Measurements from ENCODE around the gene EIF5A. TPM values are rescaled to one million over a fixed set of nuclear protein-coding genes. Genes with fewer than 3 reads are reported as not detected.

The EIF5A gene
- total and polyA plus RNA-seq, 9 of the 15 experiments (the other 6 are each of a cell fraction or from before 2014, with no cell fraction given): 22.9 to 1,163 (median 772) TPM

GRCh38 chr17:7326186-7326585 lies 18.8 kb downstream of the EIF5A start:
- Histone ChIP-seq H3K4me3 (no peak overlapping the region), H4K20me1 (replicated peaks; ENCODE audit: control insufficient read depth, insufficient read depth, low read length) (no peaks in the 10 kb centered on the region), H3K27ac (ENCODE audit: extremely low read depth, low read depth, low read length) (no peak overlapping the region), H3K79me2 (ENCODE audit: control insufficient read depth, insufficient read depth, low read length) (peaks cover 16% of the 10 kb centered on the region), H3K9me1 (ENCODE audit: control insufficient read depth, insufficient read depth, low read length) (no peaks in the 10 kb centered on the region), H2AFZ (ENCODE audit: low read depth, low read length) (no peak overlapping the region), H3K9me3 (replicated peaks; ENCODE audit: control insufficient read depth, insufficient read depth, low read depth, low read length) (no peaks in the 10 kb centered on the region), H3K9ac (ENCODE audit: insufficient read depth in 1 of 2, low read depth in 2 of 2, low read length in 2 of 2) (no peak overlapping the region), H3K4me1 (replicated peaks in 1 of 2; ENCODE audit: control insufficient read depth in 2 of 2, insufficient read depth in 2 of 2, low read length in 2 of 2) (peaks cover 4 to 34% of the 10 kb centered on the region in 2 experiments; a peak in 4 of 5 replicates), H3K36me3 (ENCODE audit: control insufficient read depth, insufficient read depth, low read length) (peaks cover 54% of the 10 kb centered on the region; the same call in 2 of the 3 replicates), H3K4me2 (ENCODE audit: insufficient read depth, low read length) (no peak overlapping the region), H3K27me3 (ENCODE audit: control insufficient read depth in 2 of 2, insufficient read depth in 2 of 2, low read length in 2 of 2) (no peaks in the 10 kb centered on the region)
- 92% methylated on average over 8 of the region's 11 CpGs for WGBS (ENCODE audit: insufficient coverage, low coverage, missing lambda C conversion rate)
- in situ Hi-C loops (cut with MboI): no loop called here
- FAIRE-seq (no peak), ATAC-seq (no peak), DNase-seq (ENCODE audit: extremely low read depth in 1 of 4, low spot score in 3 of 4) (no peak)
- intact Hi-C loops (cut with micrococcal nuclease): no loop called here
- POLR2A ChIA-PET: interaction anchor here (0.6 to 1.5 kb wide), 2 partner anchors 13 to 487 kb away, joined by 3 read pairs; no protein-coding TSS in a partner anchor
- CTCF ChIA-PET (ENCODE audit: low intra/inter-chr PET ratio): no interaction called here
- TF ChIP-seq ATF3 (IDR thresholded peaks at IDR 0.05) (no peak), ATF3 (CRISPR knock-in tag; conservative IDR thresholded peaks at IDR 0.05) (no peak), IRF1 (CRISPR knock-in tag; IDR thresholded peaks at IDR 0.05; ENCODE audit: borderline replicate concordance) (no peak), SUPT5H (IDR thresholded peaks at IDR 0.05) (no peak), TCF15 (CRISPR knock-in tag; IDR thresholded peaks at IDR 0.05) (no peak)
- no TSS peak for BruUV-seq (replicated peaks)
